Heart left ventricle (tissue), 16 donors: Measurements from ENCODE around the gene LACTBL1. TPM values are rescaled to one million over a fixed set of nuclear protein-coding genes. Genes with fewer than 3 reads are reported as not detected.
"Not testable (repeated sequence)": the region's sequence is repeated elsewhere in the genome, so short reads cannot be mapped to it uniquely, and the experiment has no call there.

Experiments
- ATAC-seq, 4 donors: fragments of 200-7000 bp; cut with Tn5 transposase; one replicate each; pipeline ENCODE4 v1.9.1; 2020 to 2022; ENCODE audit warnings: moderate library complexity in 4 of 4, mild to moderate bottlenecking in 3 of 4, moderate number of reproducible peaks in 1 of 4
- DNase-seq, 5 donors: peaks; one replicate each; pipeline ENCODE4 v3.0.0-alpha.2; 2020
- H3K27ac ChIP-seq, 12 donors: fragments of 200-600 bp; sonication (generic) in 4 of 12; one replicate each; pipeline versions ENCODE4 v1.5.0 to v1.8.0; 2016 to 2022; ENCODE audit warnings: mild to moderate bottlenecking in 2 of 12
- H3K27me3 ChIP-seq, 9 donors: fragments of 200-600 bp; sonication (generic) in 2 of 9; one replicate each; pipeline versions ENCODE4 v1.5.1 to v1.8.0; 2016 to 2022; ENCODE audit warnings: mild to moderate bottlenecking in 3 of 9
- H3K36me3 ChIP-seq, 9 donors: fragments of 200-600 bp; sonication (generic) in 2 of 9; one replicate each; pipeline versions ENCODE4 v1.5.0 to v1.8.0; 2018 to 2022; ENCODE audit warnings: mild to moderate bottlenecking in 2 of 9
- H3K4me1 ChIP-seq, 12 donors: fragments of 200-600 bp; sonication (generic) in 4 of 12; one replicate each; pipeline versions ENCODE4 v1.5.0 to v1.8.0; 2016 to 2022; ENCODE audit warnings: mild to moderate bottlenecking in 3 of 12
- H3K4me3 ChIP-seq, 12 donors: fragments of 200-600 bp; sonication (generic) in 4 of 12; one replicate each; pipeline versions ENCODE4 v1.5.0 to v1.8.0; 2017 to 2022; ENCODE audit warnings: mild to moderate bottlenecking in 9 of 12, moderate library complexity in 4 of 12
- H3K9me3 ChIP-seq, 12 donors: fragments of 200-600 bp; sonication (generic) in 4 of 12; one replicate each; pipeline versions ENCODE4 v1.5.0 to v1.8.0; 2016 to 2022; ENCODE audit warnings: mild to moderate bottlenecking in 1 of 12
- POLR2A ChIP-seq, 2 donors: fragments of 450-650 bp; IDR thresholded peaks; one replicate each; pipeline ENCODE4 v1.6.1; 2017; ENCODE audit warnings: antibody characterized with exemption in 2 of 2, mild to moderate bottlenecking in 2 of 2, moderate library complexity in 2 of 2
- WGBS, 4 donors: extraction: QIAGEN DNeasy Blood & Tissue Kit in 2 of 4; methylation state at CpG; one replicate each; pipeline versions ENCODE4 v1.1.5 to v1.1.7; 2013 to 2018; 5-methylcytosine and 5-hydroxymethylcytosine counted together
- intact Hi-C, 10 donors: fragments of 100-400 bp; cut with DNase I; formaldehyde crosslinking; loops; one replicate each; pipeline versions ENCODE4 v1.11.1 to v1.14.2; 2022
- polyA plus RNA-seq, 2 donors: library from polyadenylated mRNA; stranded (reverse); fragments of 200-250 nt; gene quantifications; one replicate each; pipeline ENCODE4 v1.2.3, GENCODE V29; 2013
- total RNA-seq, 9 donors: library from RNA; depleted of rRNA in 2 of 9; stranded (reverse); fragments of >200 nt in 2 of 9; fragmentation: NEBNext Ultra II Directional in 3 of 9; extraction: Animal tissue kit (Norgen Biotek cat#: 25700) in 3 of 9; gene quantifications; one replicate each; pipeline versions ENCODE4 v1.1.0 to v1.2.4, GENCODE V29; 2016 to 2023
- TF ChIP-seq, protein P1 (sequence below), 12 donors: fragments of 200-600 bp; sonication (generic) in 4 of 12; IDR thresholded peaks; one replicate each; pipeline versions ENCODE4 v1.5.0 to v1.8.0; 2018 to 2022; ENCODE audit warnings: antibody characterized with exemption in 12 of 12, mild to moderate bottlenecking in 5 of 12
- donor health status: ischemic (EF 13 %, LVEDD 7.1; RV severe dilation, severe dysfunction).
- donor health status: healthy with polysubstance abuse.
- donor health status: DM: no; HTN: yes; CAD: no.
- donor health status: DM: no; HTN: no; CAD: no.
- donor health status: ischemic (EF 25% LVEDD 6.9; RV normal size, moderate dysfunction).
- donor health status: ischemic (EF 25% LVEDD 5.7; RV mildly dilated, moderate dysfunction).
- donor health status: healthy.
- donor health status: DM: yes; HTN: yes; CAD: no.
- donor health status: ischemic (EF 35%, LVEDD 5.7; RV mildly dilated, moderate dysfunction).
- donor health status: nonischemic (EF 11% LVEDD 7.7; RV severe dilation, severe dysfunction).
- donor health status: DM: yes; HTN: yes; CAD: no.
- donor health status: PGD.
- donor health status: ischemic (EF 29% LVEDD 5.4; RV normal size, mild dysfunction).
- donor health status: nonischemic (EF 23%, LVEDD 6.1; RV moderate dilation, normal function).

LACTBL1 gene
- total and polyA plus RNA-seq, 11 donors, result not detected

DNA sequence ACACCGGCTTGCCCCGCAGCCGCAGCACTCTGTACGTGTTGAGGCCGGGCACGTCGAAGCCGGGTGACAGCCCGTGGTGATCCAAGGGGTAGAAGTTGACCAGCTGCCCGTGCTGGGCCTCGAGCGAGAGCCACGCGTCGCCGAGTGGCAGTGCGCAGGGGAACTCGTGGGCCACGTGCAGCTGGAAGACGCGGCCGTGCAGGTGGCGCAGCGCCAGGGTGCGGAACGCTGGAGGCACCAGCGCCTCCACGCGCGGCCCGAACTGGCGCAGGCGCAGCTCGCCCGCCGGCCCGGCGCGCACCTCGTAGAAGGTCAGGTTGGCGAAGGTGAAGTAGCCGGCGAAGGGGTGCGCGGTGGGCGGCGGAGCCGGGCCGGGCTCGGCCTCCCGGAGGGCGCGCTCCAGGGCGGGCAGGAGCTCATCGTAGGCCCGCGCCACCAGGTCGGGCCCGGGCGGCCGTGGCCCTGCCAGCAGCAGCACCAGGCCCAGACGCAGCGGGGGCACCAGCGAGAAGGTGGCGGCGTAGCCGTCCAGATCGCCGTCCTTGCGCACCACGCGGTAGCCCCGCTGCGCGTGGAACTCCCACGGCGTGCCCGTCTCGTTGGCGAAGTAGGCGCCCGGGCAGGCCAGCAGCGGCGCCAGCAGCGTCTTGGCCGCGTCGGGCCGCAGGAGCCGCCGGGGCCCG, 19.5 kb downstream of the LACTBL1 start:
- no peaks in the 10 kb centered on the region for H3K36me3 ChIP-seq
- H3K9me3 ChIP-seq, result peaks cover 0 to 3% (median 0%) of the 10 kb centered on the region in 12 donors
- no peak overlapping the region for H3K27ac ChIP-seq
- peaks cover 0 to 7% (median 0%) of the 10 kb centered on the region in 12 donors for H3K4me1 ChIP-seq
- peak overlapping the region in 1 of 12 donors; percentile 22 for H3K4me3 ChIP-seq
- DNase-seq (no peak), ATAC-seq (peak in 1 of 4 donors; percentile 48)
- peaks cover 13 to 64% (median 31%) of the 10 kb centered on the region in 9 donors for H3K27me3 ChIP-seq
- TF ChIP-seq, protein P1, sequence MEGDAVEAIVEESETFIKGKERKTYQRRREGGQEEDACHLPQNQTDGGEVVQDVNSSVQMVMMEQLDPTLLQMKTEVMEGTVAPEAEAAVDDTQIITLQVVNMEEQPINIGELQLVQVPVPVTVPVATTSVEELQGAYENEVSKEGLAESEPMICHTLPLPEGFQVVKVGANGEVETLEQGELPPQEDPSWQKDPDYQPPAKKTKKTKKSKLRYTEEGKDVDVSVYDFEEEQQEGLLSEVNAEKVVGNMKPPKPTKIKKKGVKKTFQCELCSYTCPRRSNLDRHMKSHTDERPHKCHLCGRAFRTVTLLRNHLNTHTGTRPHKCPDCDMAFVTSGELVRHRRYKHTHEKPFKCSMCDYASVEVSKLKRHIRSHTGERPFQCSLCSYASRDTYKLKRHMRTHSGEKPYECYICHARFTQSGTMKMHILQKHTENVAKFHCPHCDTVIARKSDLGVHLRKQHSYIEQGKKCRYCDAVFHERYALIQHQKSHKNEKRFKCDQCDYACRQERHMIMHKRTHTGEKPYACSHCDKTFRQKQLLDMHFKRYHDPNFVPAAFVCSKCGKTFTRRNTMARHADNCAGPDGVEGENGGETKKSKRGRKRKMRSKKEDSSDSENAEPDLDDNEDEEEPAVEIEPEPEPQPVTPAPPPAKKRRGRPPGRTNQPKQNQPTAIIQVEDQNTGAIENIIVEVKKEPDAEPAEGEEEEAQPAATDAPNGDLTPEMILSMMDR (IDR thresholded peaks at IDR 0.05), result no peak
- TF ChIP-seq POLR2A (IDR thresholded peaks at IDR 0.05), result no peak
- WGBS, 4 donors, result 9 to 14% (median 12%) methylated on average over 47 to 92 of the region's 92 CpGs
- intact Hi-C loops, result no loop called here

DNA sequence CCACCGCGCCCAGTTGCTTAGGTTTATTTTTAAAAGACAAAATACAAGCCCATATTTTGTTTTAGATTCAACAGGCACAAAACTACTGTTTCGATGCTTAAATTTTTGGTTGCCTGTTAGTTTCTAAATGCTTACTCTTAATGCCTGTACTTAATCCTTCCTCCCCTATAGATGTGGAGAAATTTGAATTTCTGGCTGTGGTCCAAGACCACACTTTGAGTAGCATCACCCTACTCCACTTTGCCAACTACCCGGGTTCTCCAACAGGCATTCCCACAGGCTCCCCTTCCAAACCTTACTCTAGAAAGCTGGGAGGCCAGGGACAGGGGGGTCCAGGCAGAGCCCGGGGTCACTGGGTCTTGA, 20.0 kb downstream of the LACTBL1 start:
- DNase-seq (no peak), ATAC-seq (no peak)
- TF ChIP-seq POLR2A (IDR thresholded peaks at IDR 0.05), result no peak
- TF ChIP-seq, protein P1 (IDR thresholded peaks at IDR 0.05), result no peak
- H3K9me3 ChIP-seq, result peaks cover 0 to 3% (median 0%) of the 10 kb centered on the region in 12 donors
- H3K27me3 ChIP-seq, result peaks cover 13 to 69% (median 31%) of the 10 kb centered on the region in 9 donors
- H3K4me3 ChIP-seq, result no peak overlapping the region
- intact Hi-C loops, result no loop called here
- 80 to 86% (median 83%) methylated on average over 4 to 5 of the region's 5 CpGs for WGBS, 4 donors
- H3K27ac ChIP-seq, result no peak overlapping the region
- H3K4me1 ChIP-seq, result peaks cover 0 to 7% (median 0%) of the 10 kb centered on the region in 12 donors
- no peaks in the 10 kb centered on the region for H3K36me3 ChIP-seq

DNA sequence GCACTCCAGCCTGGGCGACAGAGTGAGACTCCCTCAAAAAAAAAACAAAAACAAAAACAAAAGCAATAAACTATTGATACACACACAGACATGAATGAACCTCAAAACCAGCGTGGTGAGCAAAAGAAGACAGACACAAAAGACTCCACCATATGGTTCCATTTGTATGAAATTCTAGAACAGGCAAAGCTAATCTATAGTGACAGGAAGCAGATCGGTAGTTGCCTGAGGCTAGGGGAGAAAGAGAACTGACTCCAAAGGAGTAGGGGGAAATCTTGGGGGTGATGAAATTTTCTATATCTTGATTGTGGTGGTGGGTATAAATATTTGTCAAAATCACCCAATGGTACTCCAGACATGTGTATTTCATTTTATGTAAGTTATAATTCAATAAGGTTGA, 20.9 kb downstream of the LACTBL1 start:
- Histone ChIP-seq H3K9me3 (peaks cover 0 to 3% (median 0%) of the 10 kb centered on the region in 12 donors), H3K4me1 (peaks cover 0 to 7% (median 0%) of the 10 kb centered on the region in 12 donors), H3K36me3 (no peaks in the 10 kb centered on the region), H3K27ac (no peak overlapping the region), H3K4me3 (no peak overlapping the region), H3K27me3 (peaks cover 13 to 75% (median 31%) of the 10 kb centered on the region in 9 donors)
- intact Hi-C loops, result no loop called here
- ATAC-seq, result no peak
- TF ChIP-seq, protein P1 (IDR thresholded peaks at IDR 0.05), result no peak
- TF ChIP-seq POLR2A (IDR thresholded peaks at IDR 0.05), result no peak
- WGBS, 4 donors, result 67 to 76% (median 72%) methylated on average over 3 of the region's 3 CpGs
- DNase-seq, result no peak

DNA sequence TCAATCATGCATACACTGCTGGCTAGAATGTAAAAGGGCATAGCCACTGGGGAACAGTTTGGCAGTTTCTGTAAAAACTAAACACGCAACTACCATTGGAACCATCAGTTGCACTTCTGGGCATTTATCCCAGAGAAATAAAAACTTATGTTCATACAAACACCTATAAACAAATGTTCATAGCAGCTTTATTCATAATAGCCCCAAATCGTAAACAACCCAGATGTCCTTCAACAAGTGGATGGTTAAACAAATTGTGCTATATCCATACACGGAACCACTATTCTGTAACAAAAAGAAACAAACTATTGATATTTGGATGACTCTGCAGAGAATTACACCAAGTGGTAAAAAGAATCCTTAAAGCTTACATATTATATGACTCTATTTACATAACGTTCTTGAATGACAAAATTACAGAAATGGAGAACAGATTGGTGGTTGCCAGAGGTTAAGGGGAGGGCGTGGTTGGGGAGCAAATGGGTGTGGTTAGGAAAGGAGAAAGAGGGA, 22.8 kb downstream of the LACTBL1 start:
- peaks cover 13 to 70% (median 31%) of the 10 kb centered on the region in 9 donors for H3K27me3 ChIP-seq
- H3K4me1 ChIP-seq, result peaks cover 0 to 7% (median 0%) of the 10 kb centered on the region in 12 donors
- no peak overlapping the region for H3K27ac ChIP-seq
- ATAC-seq, result no peak
- DNase-seq, result no peak
- H3K36me3 ChIP-seq, result no peaks in the 10 kb centered on the region
- intact Hi-C loops, result no loop called here
- H3K4me3 ChIP-seq, result no peak overlapping the region
- TF ChIP-seq, protein P1 (IDR thresholded peaks at IDR 0.05), result no peak
- TF ChIP-seq POLR2A (IDR thresholded peaks at IDR 0.05), result no peak
- WGBS, 4 donors, result 70 to 77% (median 72%) methylated on average over 5 of the region's 5 CpGs
- peaks cover 0 to 3% (median 0%) of the 10 kb centered on the region in 12 donors for H3K9me3 ChIP-seq

DNA sequence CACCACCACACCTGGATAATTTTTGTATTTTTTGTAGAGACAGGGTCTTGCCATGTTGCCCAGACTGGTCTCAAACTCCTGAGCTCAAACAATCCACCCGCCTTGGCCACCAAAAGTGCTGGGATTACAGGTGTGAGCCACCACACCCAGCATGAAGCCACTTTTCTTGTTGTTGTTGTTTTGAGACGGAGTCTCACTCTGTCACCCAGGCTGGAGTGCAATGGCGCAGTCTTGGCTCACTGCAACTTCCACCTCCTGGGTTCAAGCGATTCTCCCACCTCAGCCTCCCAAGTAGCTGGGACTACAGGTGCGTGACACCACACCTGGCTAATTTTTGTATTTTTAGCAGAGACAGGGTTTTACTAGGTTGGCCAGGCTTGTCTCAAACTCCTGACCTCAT, 27.5 kb downstream of the LACTBL1 start:
- peaks cover 0 to 46% (median 0%) of the 10 kb centered on the region in 9 donors for H3K27me3 ChIP-seq
- intact Hi-C loops, H3K27ac ChIP-seq, H3K4me3 ChIP-seq, H3K4me1 ChIP-seq, H3K36me3 ChIP-seq, DNase-seq, ATAC-seq: not testable (repeated sequence)
- WGBS, 4 donors, result 76 to 93% (median 85%) methylated on average over 5 of the region's 5 CpGs
- H3K9me3 ChIP-seq, result peaks cover 0 to 14% (median 0%) of the 10 kb centered on the region in 12 donors
